HG03025 (cell line): ENCODE data around the gene GNAI3.

ENCODE experiments used
- ATAC-seq: cut with Tn5 transposase; IDR thresholded peaks from one replicate; pipeline ENCODE4 v1.9.1; 2021; ENCODE audit warnings: mild to moderate bottlenecking, moderate library complexity; ENCODE audit not compliant: unreplicated experiment, low FRiP score

Gene GNAI3

DNA sequence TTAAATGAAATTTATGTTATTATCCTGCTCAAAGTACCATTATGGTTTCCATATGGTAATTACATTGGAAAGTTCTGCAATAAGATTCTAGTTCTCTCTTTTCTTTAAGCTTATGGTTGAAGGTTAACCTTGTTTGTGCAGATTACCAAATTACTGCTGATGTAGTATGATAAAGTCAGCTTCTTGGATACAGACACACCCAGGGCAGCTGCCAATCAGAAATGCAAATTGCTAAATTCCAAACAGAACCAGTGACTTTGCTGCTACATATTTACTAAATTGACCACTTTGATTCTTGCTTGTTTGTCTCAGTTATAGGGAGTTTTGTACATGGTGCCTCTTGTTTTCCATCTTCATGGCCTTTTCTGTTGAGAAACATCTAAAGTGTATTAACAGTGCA, 44.5 kb downstream of the GNAI3 start:
- no peak for ATAC-seq

DNA sequence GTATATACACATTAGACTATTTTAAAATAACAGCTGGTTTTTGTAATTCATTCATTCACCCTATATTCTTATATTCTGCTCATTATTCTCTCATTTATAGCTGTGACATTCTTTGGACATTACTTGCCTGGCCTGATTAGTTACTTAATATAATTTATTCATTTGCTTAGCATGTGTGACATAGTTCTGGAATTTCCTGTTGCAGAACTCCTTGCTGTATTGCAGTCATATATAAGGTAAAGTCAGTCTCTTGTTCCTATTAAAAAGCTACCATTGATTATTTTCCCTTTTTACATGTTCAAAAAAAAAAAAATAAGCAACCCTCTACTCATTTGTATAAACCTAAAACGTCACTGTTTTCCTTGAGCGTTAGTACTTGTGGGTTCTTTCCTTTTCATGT, 47.1 kb downstream of the GNAI3 start:
- ATAC-seq: no peak

DNA sequence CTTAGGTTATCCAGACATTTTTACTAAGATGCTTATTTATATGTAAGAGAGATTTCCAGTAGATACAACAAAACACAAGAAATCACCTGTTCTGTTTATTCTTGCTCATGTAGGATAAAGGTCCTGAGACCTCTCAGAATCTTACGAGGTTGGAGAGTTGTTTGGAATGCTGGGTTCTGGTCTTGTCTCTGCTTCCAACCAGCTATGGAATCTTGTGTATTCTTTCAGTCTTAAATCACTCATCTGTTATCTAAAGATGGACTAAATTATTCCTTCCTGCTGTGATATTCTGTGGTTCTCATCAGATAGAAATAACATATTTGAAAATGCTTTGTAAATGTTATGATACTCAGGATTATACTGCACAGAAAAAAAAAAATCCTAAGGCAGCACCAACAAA, 49.7 kb downstream of the GNAI3 start:
- ATAC-seq: no peak

DNA sequence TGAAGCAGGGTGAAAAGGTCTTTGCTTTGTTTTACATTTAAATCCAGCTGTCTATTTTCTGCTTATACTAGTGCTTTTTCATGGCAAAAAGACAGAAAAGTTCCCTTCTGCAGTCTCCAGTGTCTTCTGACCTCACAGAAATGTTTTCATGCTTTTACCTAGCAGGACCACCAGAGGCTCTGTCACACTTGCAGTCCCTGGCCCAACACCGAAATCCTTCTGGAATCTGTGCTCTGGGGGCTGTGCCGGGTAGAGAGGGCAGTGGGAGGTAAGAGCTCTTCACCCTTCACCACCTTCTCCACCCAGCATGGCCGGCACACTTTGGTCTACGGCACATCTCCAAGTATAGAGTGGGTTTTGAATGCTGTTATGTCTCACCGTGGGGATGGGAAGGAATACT, 50.2 kb downstream of the GNAI3 start:
- no peak for ATAC-seq

DNA sequence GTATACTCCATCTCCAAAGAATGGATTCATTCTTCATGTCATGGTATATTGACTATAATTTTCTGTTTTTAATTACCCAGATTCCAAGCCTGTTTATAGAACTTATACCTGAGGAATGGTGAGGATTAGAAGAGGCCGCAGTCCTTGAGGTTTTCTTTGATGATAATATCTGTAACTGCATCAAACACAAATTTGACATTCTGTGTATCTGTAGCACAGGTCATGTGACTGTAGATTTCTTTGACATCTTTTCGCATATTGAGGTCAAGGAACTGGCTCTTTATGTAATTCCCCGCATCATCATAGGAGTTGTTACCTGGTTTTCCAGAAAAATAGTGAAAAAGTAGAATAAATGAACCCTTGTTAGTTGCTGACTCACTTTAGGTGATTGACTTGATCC, 54.8 kb downstream of the GNAI3 start:
- no peak for ATAC-seq

DNA sequence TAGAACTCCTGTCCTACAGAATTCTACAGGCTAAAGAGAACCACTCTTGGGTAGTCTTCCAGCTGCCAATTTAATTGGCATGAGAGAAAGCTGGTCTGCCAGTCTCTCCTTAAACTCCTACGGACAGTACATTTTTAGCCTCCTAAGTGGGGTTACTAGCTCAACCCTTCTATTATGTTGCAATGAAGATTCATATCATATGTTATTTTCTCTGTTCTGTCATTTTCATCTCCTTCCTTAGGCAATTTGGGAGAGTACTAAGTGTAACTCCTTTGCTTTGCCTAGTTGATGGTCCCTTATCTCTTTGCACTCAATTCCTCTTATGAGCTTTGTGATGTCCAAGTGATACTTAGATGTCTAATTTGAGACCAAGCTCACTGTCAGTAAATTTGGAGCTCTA, 57.0 kb downstream of the GNAI3 start:
- ATAC-seq: no peak

DNA sequence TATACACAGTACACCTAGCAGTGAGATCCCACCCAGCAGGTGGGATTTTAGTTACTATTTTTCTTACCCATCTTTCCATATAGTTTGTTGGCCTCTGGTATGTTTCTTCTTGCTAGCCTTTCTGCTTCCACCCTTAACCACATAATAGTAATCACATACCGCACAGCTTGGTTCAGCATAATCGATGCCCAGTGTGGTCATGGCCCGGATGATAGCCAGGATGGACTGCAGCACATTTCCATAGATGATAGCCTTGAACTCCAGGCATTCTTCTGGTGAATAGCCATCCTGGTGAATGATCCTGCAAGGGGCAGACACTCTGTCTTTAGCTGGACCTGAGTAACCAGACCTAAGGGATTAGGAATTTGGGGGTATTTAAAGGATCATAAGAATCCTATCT, 61.5 kb downstream of the GNAI3 start:
- no peak for ATAC-seq

DNA sequence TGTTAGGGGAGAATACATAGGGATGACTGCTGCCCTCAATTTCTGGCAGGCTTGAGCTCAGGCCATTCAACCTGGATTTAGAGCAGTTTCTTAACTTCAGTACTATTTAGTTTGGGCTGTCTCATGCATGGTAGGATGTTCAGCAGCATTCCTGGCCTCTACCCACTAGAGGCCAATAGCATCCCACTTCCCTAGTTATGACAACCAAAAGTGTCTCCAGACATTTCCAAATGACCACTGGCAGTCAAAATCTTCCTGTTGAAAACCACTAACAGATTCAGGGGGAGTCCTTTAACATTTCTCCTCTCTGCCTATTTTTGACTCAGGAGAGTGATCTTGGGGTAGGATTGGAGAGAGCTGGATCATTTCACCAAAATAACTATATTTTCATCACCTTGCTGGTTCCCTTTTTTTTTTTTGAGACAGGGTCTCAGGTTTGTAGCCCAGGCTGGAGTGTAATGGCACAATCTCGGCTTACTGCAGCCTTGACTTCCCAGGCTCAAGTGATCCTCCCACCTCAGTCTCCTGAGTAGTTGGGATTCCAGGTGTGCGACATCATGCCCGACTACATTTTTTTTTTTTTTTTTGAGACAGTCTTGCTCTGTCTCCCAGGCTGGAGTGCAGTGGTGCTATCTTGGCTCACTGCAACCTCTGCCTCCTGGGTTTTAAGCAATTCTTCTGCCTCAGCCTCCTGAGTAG, 62.3 kb downstream of the GNAI3 start:
- ATAC-seq: no peak

DNA sequence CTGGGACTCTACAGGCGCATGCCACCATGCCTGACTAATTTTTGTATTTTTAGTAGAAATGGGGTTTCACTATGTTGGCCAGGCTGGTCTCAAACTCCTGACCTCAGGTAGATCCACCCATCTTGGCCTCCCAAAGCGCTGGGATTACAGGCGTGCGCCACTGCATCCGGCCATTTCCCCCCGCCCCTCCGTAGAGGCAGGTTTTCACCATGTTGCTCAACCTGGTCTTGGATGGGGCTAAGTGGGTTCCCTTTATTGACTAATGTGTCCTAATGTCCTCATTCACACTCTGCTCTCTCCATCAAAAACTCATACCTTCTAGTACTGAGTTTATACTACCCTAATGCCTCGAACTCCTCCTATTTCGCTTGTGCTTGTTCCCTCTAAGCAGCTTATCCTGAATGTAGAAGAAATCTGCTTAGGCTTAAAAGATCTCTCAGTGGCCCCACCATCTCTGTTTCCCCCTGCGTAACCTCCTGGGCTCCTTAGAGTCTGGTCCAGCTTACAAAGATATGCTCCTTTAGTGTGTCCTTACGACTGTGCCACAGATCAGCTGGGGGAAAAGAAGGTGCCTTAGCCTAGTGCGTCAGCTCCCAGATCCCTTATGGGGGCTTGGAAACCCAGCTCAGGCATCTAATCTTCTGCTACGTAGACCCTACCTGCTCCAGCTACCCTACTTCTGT, 63.0 kb downstream of the GNAI3 start:
- ATAC-seq: no peak

DNA sequence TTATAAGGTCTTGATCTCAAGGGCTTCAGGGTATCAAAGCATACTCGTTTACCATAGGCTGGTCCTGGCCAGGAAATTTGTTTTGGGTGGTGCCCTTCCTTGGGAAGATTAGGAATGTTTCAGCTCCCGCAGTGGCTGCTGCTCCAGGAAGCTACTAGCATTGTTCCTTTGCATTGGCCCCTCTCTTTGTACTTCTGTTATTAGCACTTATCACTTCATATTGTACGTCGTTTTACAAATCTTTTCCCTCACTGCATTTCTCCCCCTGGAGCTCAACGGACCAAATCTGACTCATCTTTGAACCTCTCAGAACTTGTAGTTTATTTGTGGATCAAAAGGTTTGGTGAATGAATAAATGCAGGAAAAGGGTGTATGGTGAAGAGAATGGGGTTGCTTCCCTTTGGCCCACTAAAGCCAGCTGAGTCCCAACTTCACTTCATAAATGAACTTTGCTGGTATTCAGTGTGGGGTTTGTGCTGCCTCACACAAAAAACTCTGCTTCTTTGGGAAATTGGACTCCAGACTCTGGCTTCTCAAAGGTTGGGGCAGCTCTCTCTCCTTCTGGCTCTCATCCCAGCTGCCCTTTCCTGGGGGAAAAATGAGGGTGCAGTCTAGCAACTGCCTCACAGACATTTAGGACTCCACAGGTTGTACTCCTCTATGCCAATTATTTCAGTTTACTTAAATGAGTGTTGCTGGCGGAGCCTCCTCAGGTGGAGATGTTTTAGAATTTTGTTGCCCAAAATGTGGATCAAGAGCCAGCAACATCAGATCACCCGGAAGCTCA, 65.1 kb downstream of the GNAI3 start:
- no peak for ATAC-seq

DNA sequence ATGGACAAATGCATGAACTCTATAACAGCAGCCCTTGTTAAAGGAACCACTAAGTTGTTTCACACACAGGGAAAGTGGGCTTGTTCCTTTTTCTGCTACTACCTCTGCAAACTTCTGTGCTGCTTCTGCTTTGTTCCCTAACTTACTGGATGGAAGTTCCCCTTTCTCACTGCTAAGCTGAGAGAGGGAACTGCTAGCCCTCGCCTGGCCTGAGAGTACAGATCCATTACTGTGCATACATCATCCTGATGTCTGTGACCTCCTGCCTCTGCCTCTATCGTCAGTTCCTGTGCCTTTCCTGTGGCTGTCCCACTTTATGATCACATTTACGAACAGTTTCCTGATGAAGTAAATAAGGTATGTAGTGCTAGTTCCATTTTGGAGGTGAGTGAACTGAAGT, 67.5 kb downstream of the GNAI3 start:
- ATAC-seq: no peak

DNA sequence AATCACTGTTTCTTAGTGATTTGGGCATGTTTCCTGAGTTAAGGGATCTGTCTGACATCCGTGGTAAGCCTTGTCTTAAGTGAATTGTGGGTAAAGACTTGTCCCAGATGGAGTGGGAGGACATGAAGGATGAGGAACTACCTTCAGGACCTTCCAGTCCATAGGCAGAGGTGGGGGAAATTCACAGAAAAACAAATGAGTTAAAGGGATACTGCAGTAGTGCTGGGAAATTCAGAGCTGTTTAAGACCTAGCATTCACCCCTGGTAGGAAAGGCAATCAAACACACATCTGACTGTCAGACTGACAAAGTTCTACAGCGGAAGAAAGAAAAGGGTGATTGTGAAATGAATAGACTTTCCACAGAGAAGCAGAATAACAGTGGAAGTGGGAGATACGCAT, 68.0 kb downstream of the GNAI3 start:
- ATAC-seq: no peak

DNA sequence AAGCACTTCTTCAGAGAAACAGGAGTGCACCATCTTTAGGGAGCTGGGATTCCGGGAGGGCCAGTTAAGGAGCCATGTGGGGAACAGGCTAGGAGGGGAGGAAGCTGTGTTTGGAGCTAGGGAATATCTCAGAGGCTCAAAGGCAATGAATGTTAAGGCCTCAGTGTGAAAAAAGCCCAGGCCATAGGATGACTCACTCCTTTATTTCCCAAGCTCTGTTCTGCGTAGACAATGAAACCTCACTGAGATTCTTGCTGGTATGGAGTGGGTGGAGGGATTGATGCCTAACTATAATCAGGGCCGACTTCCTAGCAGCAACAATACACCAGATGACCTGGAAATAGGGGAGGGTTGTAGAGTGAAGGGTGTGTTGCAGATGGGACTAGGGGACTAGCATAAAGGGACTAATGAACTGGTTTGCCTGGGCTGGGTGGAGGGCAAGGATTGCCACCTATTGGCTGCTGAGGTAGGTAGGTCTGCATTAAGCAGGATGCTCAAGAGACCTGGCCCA, 68.9 kb downstream of the GNAI3 start:
- no peak for ATAC-seq

DNA sequence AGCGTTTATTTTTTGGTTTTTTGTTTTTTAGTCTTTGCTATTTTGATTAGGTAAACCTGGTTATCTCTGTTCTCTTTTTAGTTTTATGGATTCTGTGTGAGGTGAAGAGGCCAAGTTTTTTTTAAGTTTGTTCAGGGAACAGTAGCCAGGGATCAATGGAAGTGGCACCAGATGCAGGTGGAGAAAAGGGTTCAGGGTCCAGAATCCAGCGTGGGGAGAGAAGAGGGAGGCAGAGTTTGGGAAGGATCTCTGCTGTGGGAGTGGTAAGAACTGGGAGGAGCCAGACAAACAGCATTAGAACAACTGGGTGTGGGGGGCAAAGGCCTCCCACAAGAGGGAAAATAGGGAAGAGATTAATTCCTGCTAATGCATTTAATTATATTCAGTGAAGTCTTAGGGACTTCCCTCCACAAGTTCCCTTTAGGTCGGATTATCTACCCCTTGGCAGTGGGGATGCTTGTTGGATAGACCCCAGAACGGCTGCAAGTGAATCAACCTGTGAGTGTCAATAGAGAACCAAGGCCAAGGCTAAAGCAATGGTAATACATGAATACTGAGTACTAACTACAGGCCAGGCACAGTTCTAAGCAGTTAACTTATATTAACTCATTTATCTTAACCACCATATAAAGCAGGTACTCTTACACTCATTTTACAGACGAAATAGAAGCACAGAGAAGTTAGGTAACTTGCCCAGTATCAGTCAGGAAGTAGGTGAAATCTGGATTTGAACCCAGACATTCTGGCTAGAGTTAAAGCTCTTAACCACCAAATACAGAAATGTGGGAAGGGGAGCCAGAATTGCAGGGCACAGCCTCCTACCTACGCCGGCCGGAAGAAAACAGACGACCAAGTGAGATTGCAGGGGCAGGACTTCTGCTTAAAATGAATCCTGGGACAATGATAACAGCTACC, 70.5 kb downstream of the GNAI3 start:
- ATAC-seq: no peak

DNA sequence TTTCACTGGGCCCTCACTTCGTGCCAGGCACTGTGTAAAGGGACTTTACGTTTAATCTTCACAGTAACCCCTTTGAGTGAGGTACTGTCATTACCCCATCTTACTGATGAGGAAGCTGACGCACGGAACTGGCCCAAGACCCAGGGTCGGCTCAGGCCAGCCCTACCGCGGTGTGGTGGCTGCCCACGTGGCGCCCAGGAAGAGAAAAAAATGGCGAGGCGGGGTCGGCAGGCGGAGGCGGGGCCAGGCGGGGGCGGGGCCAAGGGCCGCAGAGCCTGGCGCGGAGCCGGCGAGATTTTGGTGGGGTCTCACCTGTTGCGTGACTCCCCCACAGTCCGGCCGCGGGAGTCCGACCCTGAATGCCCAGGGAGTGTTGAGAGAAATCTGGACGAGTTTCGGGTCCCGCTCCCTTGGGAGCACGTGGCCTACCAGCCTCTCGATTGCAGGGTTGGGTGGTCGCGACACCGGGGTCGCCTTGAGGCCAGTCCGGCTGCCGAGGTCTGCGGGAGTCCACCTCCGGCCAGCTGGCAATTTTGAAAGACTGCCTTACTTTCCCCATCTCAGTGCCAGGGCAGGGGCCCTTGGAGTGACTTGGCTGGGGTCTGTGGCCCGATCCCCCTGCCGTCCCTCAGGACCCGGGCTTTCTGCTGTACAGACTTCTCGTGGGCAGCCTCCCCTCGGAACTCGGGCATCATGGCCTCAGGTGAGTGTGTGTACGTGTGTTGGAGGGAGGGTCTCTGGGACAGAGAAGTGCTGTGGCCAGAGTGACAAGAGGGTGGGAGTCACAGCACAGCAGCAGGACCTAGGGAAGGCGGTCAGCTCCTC, 71.4 kb downstream of the GNAI3 start, which contains the start of the genes AMPD2 and GNAT2:
AMPD2 (plus strand) TSS at position 262 of the 825 bp plus-strand sequence. CDS start 1,339 bp downstream, outside the sequence.
GNAT2 (minus strand) TSS at position 41 of the 825 bp plus-strand sequence. CDS start 6,746 bp downstream, outside the sequence.
- ATAC-seq: no peak

DNA sequence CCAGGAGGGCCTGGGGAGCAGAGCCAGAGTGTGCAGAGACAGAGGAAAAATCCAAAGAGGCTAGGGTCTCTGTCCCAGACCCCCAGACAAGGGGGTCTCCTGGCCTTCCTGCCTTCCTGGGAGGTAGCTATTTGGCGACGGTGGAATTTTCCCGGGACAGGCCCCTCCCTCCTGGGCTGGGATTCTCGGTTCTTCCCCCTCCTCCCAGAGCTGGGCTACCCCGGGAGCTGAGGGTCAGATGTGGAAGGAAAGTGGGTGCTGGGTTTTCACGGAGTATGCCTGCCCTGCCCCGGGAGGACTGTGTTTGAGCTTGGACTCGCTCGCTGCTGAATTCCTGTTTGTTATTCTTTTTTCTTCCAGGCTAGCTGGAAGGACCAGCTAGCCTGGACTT, 72.0 kb downstream of the GNAI3 start:
- no peak for ATAC-seq

DNA sequence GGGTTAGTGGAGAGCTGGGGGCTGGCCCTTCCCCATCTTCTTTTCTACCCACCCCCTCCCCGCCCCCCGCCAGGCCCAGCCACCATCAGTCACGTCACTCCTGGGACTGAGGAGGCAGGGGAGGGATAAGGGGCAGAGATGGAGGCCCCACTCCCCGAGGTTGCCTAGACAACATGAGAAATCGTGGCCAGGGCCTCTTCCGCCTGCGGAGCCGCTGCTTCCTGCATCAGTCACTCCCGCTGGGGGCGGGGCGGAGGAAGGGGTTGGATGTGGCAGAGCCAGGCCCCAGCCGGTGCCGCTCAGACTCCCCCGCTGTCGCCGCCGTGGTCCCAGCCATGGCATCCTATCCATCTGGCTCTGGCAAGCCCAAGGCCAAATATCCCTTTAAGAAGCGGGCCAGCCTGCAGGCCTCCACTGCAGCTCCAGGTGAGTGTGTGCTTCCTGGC, 72.4 kb downstream of the GNAI3 start:
- ATAC-seq: peak; percentile 57

DNA sequence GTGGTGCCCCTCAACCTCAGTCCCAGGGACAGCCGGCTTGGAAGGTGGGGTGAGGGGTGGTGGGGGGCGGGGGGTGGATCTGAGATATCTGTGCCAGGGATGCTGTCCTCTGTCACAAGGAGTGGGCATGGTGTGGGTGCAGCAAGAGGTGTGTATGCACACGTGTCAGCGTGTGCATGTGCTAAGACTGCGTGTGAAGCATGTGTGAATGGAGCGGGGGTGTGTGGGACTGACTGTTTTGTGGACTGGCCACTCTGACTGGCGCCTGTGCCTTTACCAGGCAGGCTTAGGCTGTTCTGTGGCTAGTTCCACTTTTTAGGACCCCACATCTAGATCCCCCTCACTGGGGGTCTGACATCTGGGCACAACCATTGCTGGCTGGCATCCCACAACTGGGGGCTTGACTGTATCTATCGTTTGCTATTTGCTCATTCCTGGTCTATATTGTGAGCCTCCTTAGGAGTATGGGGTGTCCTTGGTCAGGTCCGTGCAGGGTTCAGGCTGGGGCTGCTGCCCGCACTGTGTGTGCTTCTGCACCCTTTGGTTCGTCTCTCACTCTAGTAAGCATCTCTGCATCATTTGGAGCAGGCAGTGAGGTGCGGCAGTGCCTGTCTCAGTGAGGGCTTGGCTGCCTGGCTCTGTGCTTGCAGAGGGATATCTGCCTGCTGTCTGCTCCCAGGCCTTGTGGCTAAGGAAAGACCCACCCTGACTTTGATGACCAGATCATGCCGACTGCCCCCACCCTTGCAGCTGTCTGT, 73.1 kb downstream of the GNAI3 start:
- no peak for ATAC-seq
